ENCODE measurements around the gene SPIRE2.

DNA sequence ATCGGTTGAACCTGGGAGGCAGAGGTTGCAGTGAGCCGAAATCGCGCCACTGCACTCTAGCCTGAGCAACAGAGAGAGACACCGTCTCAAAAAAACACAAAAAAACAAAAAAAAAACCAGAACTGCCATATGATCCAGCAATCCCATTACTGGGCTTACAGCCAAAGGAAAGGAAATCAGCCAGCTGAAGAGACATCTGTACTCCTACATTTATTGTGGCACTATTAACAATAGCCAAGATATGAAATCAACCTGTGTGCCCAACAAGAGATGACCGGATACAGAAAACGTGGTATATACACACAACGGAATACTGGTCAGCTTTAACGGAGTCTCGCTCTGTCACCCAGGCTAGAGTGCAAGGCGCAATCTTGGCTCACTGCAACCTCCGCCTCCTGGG lies 26.5 kb upstream of the SPIRE2 start:
- TF ChIP-seq, protein P1, sequence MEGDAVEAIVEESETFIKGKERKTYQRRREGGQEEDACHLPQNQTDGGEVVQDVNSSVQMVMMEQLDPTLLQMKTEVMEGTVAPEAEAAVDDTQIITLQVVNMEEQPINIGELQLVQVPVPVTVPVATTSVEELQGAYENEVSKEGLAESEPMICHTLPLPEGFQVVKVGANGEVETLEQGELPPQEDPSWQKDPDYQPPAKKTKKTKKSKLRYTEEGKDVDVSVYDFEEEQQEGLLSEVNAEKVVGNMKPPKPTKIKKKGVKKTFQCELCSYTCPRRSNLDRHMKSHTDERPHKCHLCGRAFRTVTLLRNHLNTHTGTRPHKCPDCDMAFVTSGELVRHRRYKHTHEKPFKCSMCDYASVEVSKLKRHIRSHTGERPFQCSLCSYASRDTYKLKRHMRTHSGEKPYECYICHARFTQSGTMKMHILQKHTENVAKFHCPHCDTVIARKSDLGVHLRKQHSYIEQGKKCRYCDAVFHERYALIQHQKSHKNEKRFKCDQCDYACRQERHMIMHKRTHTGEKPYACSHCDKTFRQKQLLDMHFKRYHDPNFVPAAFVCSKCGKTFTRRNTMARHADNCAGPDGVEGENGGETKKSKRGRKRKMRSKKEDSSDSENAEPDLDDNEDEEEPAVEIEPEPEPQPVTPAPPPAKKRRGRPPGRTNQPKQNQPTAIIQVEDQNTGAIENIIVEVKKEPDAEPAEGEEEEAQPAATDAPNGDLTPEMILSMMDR (IDR thresholded peaks at IDR 0.05): no peak
- no peak for TF ChIP-seq EZH2 (IDR thresholded peaks at IDR 0.05; ENCODE audit: borderline replicate concordance, insufficient read depth, low read depth, low read length, poor library complexity, severe bottlenecking)
